H1 (cell line): ENCODE data around the gene OR6C75. TPM values are rescaled to one million over a fixed set of nuclear protein-coding genes. Genes with fewer than 3 reads are reported as not detected.

Experiments used
- TBP ChIP-seq: IDR thresholded peaks from 2 replicates; pipeline ENCODE4 v1.6.1; 2011; ENCODE audit warnings: low read depth, low read length, improper control_type of control experiment
- ZNF274 ChIP-seq: IDR thresholded peaks from 2 replicates; pipeline ENCODE4 v1.7.0; 2012; ENCODE audit warnings: low read length, borderline replicate concordance; ENCODE audit errors: extremely low read depth
- polyA plus RNA-seq, 7 experiments: library from polyadenylated mRNA; depleted of rRNA in 3 of 7; stranded (reverse) in 5 of 7; unstranded in 2 of 7; fragments of >200 nt in 5 of 7; fragments of 200-250 nt in 2 of 7; gene quantifications; 1 replicate in 5 of 7; 2 replicates in 1 of 7; 4 replicates in 1 of 7; pipeline versions ENCODE4 v1.2.1 to v1.2.3, GENCODE V29; 2011 to 2013; ENCODE audit warnings: missing spikeins in 2 of 7, mixed read lengths in 2 of 7
- total RNA-seq: library from RNA; stranded (reverse); fragmentation: NEBNext Ultra II Directional; extraction: Animal tissue kit (Norgen Biotek cat#: 25700); gene quantifications from 2 replicates; pipeline ENCODE4 v1.2.1, GENCODE V29; 2021

Gene OR6C75
- total and polyA plus RNA-seq, 2 of the 8 experiments (the other 6 are each of a cell fraction or from before 2014, with no cell fraction given), result not detected

DNA sequence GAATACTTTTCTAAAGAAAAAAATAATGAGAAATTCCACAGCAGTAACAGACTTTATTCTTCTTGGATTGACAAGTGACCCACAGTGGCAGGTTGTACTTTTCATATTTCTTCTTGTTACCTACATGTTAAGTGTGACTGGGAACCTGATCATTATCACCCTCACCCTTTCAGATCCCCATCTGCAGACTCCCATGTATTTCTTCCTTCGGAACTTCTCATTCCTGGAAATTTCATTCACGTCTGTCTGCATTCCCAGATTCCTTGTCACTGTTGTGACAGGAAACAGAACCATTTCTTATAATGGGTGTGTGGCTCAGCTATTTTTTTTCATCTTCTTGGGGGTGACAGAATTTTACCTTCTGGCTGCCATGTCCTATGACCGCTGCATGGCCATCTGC is 2.3 kb downstream of the OR6C75 start (continued):
- TF ChIP-seq TBP (no peak), ZNF274 (no peak)
